WTC11 (cell line): ENCODE measurements around the gene SLC12A6. TPM values are rescaled to one million over a fixed set of nuclear protein-coding genes. Genes with fewer than 3 reads are reported as not detected.

Experiments used
- ATAC-seq: fragments of 200-7000 bp; cut with Tn5 transposase; 2 replicates; pipeline ENCODE4 v1.10.0; 2021; ENCODE audit warnings: mild to moderate bottlenecking, moderate library complexity
- CTCF ChIA-PET: fragments of 300-600 bp; sonication (Branson Sonifier 250); formaldehyde crosslinking; loops from one replicate; lab custom pipeline; 2021; ENCODE audit warnings: antibody characterized with exemption; lab: Charles Lee
- POLR2A ChIA-PET: fragments of 350-600 bp; sonication (Branson Sonifier 250); formaldehyde crosslinking; loops from one replicate; lab custom pipeline; 2021; ENCODE audit warnings: antibody characterized with exemption; lab: Charles Lee
- DNase-seq: peaks from one replicate; pipeline ENCODE4 v3.0.0; 2021; ENCODE audit warnings: low spot score
- H3K27ac Mint-ChIP-seq: 2 replicates; pipeline ENCODE4 v1.8.0; 2021; ENCODE audit warnings: mixed read lengths
- H3K27me3 Mint-ChIP-seq: 2 replicates; pipeline ENCODE4 v1.8.0; 2021; ENCODE audit warnings: low read depth, mild to moderate bottlenecking, moderate library complexity, mixed read lengths
- H3K36me3 Mint-ChIP-seq: 2 replicates; pipeline ENCODE4 v1.8.0; 2021; ENCODE audit warnings: mixed read lengths
- H3K4me1 Mint-ChIP-seq: 2 replicates; pipeline ENCODE4 v1.8.0; 2022; ENCODE audit warnings: mixed read lengths
- H3K4me3 Mint-ChIP-seq: 2 replicates; pipeline ENCODE4 v1.8.0; 2021; ENCODE audit warnings: mild to moderate bottlenecking, moderate library complexity, mixed read lengths
- H3K9me3 Mint-ChIP-seq: 2 replicates; pipeline ENCODE4 v1.8.0; 2021; ENCODE audit warnings: mixed read lengths
- ATF1 ChIP-seq: sonication (generic); formaldehyde crosslinking; IDR thresholded peaks from 2 replicates; pipeline ENCODE4 v1.8.1; 2023; ENCODE audit warnings: mild to moderate bottlenecking, moderate library complexity, missing genetic modification reagents
- CBFB ChIP-seq: sonication (generic); formaldehyde crosslinking; IDR thresholded peaks from 2 replicates; pipeline ENCODE4 v1.8.1; 2022; ENCODE audit warnings: mild to moderate bottlenecking, low read depth, missing genetic modification reagents
- E2F4 ChIP-seq: sonication (generic); formaldehyde crosslinking; IDR thresholded peaks from 2 replicates; pipeline ENCODE4 v1.8.1; 2022; ENCODE audit warnings: low read depth, mild to moderate bottlenecking, moderate library complexity, missing genetic modification reagents, borderline replicate concordance
- ESRRA ChIP-seq: sonication (generic); formaldehyde crosslinking; IDR thresholded peaks from 2 replicates; pipeline ENCODE4 v1.8.1; 2022; ENCODE audit warnings: mild to moderate bottlenecking, missing genetic modification reagents, borderline replicate concordance
- IRF2 ChIP-seq: sonication (generic); formaldehyde crosslinking; IDR thresholded peaks from 2 replicates; pipeline ENCODE4 v1.8.0; 2022; ENCODE audit warnings: low read depth, missing genetic modification reagents, borderline replicate concordance
- MYBL2 ChIP-seq: sonication (generic); formaldehyde crosslinking; IDR thresholded peaks from 2 replicates; pipeline ENCODE4 v1.8.1; 2023; ENCODE audit warnings: mild to moderate bottlenecking, moderate library complexity, missing genetic modification reagents
- NFATC4 ChIP-seq: fragments of 250-450 bp; sonication (Bioruptor Pico); IDR thresholded peaks from 2 replicates; pipeline ENCODE4 v1.9.0; 2021; ENCODE audit warnings: mild to moderate bottlenecking
- NFE2L1 ChIP-seq: sonication (generic); formaldehyde crosslinking; IDR thresholded peaks from 2 replicates; pipeline ENCODE4 v1.8.1; 2023; ENCODE audit warnings: missing genetic modification reagents
- PRDM15 ChIP-seq: sonication (generic); formaldehyde crosslinking; IDR thresholded peaks from 2 replicates; pipeline ENCODE4 v1.8.0; 2022; ENCODE audit warnings: missing genetic modification reagents
- TEAD1 ChIP-seq: sonication (generic); formaldehyde crosslinking; IDR thresholded peaks from 2 replicates; pipeline ENCODE4 v1.8.0; 2022; ENCODE audit warnings: mild to moderate bottlenecking, missing genetic modification reagents
- ZNF219 ChIP-seq: sonication (generic); formaldehyde crosslinking; IDR thresholded peaks from 2 replicates; pipeline ENCODE4 v1.8.0; 2023; ENCODE audit warnings: missing genetic modification reagents, mild to moderate bottlenecking, borderline replicate concordance
- ZNF416 ChIP-seq: fragments of 250-450 bp; sonication (Bioruptor Pico); IDR thresholded peaks from 2 replicates; pipeline ENCODE4 v1.9.0; 2021; ENCODE audit warnings: mild to moderate bottlenecking, inconsistent platforms
- total RNA-seq: library from RNA; stranded (reverse); gene quantifications from 3 replicates; pipeline ENCODE4 v1.2.3, GENCODE V29; 2021
- TF ChIP-seq, protein P1 (sequence below): sonication (generic); formaldehyde crosslinking; IDR thresholded peaks from 2 replicates; pipeline ENCODE4 v1.8.0; 2023; ENCODE audit warnings: mild to moderate bottlenecking, missing genetic modification reagents
- TF ChIP-seq, protein P2 (sequence below): sonication (generic); formaldehyde crosslinking; IDR thresholded peaks from 2 replicates; pipeline ENCODE4 v1.8.1; 2022; ENCODE audit warnings: missing genetic modification reagents, borderline replicate concordance
- TF ChIP-seq, protein P3 (sequence below): sonication (generic); formaldehyde crosslinking; IDR thresholded peaks from 2 replicates; pipeline ENCODE4 v1.8.1; 2023; ENCODE audit warnings: mild to moderate bottlenecking, missing genetic modification reagents, borderline replicate concordance
- TF ChIP-seq, protein P4 (sequence below): sonication (generic); formaldehyde crosslinking; IDR thresholded peaks from 2 replicates; pipeline ENCODE4 v1.8.0; 2022; ENCODE audit warnings: mild to moderate bottlenecking, missing genetic modification reagents

Gene SLC12A6
- total RNA-seq, 1 experiment from 2014 or later: 16.2 TPM

GRCh38 chr15:34246276-34246976, 91.2 kb downstream of the SLC12A6 start:
- no peaks in the 10 kb centered on the region for H3K27me3 Mint-ChIP-seq
- ChIA-PET CTCF (interaction anchor here (1.0 to 1.2 kb wide), 2 partner anchors 112 to 137 kb away, joined by 3 read pairs; no protein-coding TSS in a partner anchor), POLR2A (no interaction called here)
- no peak for DNase-seq
- TF ChIP-seq ATF1 (no peak), PRDM15 (no peak)
- ATAC-seq: no peak
- peak overlapping the region; percentile 73; the same call in 1 of the 2 replicates for H3K27ac Mint-ChIP-seq
- H3K36me3 Mint-ChIP-seq: no peaks in the 10 kb centered on the region
- H3K4me1 Mint-ChIP-seq: no peaks in the 10 kb centered on the region
- no peaks in the 10 kb centered on the region for H3K9me3 Mint-ChIP-seq
- no peak overlapping the region for H3K4me3 Mint-ChIP-seq

- Mint-ChIP-seq H3K4me1 (peaks cover 11% of the 10 kb centered on the region), H3K27ac (no peak overlapping the region), H3K27me3 (no peaks in the 10 kb centered on the region), H3K36me3 (no peaks in the 10 kb centered on the region), H3K9me3 (no peaks in the 10 kb centered on the region), H3K4me3 (no peak overlapping the region)
- DNase-seq: no peak
- ChIA-PET CTCF (interaction anchor here (0.9 to 1.8 kb wide), 4 partner anchors 115 to 368 kb away, joined by 3 to 4 read pairs (median 4); no protein-coding TSS in a partner anchor), POLR2A (no interaction called here)
- TF ChIP-seq ZNF416: no peak
- no peak for TF ChIP-seq IRF2 (CRISPR knock-in tag)
- TF ChIP-seq NFE2L1: no peak
- TF ChIP-seq NFATC4: no peak
- TF ChIP-seq, protein P1, sequence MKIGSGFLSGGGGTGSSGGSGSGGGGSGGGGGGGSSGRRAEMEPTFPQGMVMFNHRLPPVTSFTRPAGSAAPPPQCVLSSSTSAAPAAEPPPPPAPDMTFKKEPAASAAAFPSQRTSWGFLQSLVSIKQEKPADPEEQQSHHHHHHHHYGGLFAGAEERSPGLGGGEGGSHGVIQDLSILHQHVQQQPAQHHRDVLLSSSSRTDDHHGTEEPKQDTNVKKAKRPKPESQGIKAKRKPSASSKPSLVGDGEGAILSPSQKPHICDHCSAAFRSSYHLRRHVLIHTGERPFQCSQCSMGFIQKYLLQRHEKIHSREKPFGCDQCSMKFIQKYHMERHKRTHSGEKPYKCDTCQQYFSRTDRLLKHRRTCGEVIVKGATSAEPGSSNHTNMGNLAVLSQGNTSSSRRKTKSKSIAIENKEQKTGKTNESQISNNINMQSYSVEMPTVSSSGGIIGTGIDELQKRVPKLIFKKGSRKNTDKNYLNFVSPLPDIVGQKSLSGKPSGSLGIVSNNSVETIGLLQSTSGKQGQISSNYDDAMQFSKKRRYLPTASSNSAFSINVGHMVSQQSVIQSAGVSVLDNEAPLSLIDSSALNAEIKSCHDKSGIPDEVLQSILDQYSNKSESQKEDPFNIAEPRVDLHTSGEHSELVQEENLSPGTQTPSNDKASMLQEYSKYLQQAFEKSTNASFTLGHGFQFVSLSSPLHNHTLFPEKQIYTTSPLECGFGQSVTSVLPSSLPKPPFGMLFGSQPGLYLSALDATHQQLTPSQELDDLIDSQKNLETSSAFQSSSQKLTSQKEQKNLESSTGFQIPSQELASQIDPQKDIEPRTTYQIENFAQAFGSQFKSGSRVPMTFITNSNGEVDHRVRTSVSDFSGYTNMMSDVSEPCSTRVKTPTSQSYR (CRISPR knock-in tag): no peak
- ATAC-seq: no peak
Measured at GRCh38 chr15:34243226-34243625, 94.4 kb downstream of the SLC12A6 start.

- H3K9me3 Mint-ChIP-seq: no peaks in the 10 kb centered on the region
- DNase-seq (no peak), ATAC-seq (no peak)
- H3K27ac Mint-ChIP-seq: no peak overlapping the region
- no peaks in the 10 kb centered on the region for H3K36me3 Mint-ChIP-seq
- peaks cover 11% of the 10 kb centered on the region for H3K4me1 Mint-ChIP-seq
- ChIA-PET POLR2A (no interaction called here), CTCF (interaction anchor here (0.8 to 2.2 kb wide), 6 partner anchors 20 to 346 kb away, joined by 3 to 8 read pairs (median 4); partner anchors contain the start of gene SLC12A6)
- no peak overlapping the region for H3K4me3 Mint-ChIP-seq
- H3K27me3 Mint-ChIP-seq: no peaks in the 10 kb centered on the region
- TF ChIP-seq ATF1: no peak
- TF ChIP-seq, protein P2, sequence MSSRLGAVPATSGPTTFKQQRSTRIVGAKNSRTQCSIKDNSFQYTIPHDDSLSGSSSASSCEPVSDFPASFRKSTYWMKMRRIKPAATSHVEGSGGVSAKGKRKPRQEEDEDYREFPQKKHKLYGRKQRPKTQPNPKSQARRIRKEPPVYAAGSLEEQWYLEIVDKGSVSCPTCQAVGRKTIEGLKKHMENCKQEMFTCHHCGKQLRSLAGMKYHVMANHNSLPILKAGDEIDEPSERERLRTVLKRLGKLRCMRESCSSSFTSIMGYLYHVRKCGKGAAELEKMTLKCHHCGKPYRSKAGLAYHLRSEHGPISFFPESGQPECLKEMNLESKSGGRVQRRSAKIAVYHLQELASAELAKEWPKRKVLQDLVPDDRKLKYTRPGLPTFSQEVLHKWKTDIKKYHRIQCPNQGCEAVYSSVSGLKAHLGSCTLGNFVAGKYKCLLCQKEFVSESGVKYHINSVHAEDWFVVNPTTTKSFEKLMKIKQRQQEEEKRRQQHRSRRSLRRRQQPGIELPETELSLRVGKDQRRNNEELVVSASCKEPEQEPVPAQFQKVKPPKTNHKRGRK (CRISPR knock-in tag): no peak
- TF ChIP-seq TEAD1 (CRISPR knock-in tag): no peak
- TF ChIP-seq CBFB: no peak
- no peak for TF ChIP-seq E2F4 (CRISPR knock-in tag)
- TF ChIP-seq, protein P3, sequence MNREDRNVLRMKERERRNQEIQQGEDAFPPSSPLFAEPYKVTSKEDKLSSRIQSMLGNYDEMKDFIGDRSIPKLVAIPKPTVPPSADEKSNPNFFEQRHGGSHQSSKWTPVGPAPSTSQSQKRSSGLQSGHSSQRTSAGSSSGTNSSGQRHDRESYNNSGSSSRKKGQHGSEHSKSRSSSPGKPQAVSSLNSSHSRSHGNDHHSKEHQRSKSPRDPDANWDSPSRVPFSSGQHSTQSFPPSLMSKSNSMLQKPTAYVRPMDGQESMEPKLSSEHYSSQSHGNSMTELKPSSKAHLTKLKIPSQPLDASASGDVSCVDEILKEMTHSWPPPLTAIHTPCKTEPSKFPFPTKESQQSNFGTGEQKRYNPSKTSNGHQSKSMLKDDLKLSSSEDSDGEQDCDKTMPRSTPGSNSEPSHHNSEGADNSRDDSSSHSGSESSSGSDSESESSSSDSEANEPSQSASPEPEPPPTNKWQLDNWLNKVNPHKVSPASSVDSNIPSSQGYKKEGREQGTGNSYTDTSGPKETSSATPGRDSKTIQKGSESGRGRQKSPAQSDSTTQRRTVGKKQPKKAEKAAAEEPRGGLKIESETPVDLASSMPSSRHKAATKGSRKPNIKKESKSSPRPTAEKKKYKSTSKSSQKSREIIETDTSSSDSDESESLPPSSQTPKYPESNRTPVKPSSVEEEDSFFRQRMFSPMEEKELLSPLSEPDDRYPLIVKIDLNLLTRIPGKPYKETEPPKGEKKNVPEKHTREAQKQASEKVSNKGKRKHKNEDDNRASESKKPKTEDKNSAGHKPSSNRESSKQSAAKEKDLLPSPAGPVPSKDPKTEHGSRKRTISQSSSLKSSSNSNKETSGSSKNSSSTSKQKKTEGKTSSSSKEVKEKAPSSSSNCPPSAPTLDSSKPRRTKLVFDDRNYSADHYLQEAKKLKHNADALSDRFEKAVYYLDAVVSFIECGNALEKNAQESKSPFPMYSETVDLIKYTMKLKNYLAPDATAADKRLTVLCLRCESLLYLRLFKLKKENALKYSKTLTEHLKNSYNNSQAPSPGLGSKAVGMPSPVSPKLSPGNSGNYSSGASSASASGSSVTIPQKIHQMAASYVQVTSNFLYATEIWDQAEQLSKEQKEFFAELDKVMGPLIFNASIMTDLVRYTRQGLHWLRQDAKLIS (CRISPR knock-in tag): no peak
- TF ChIP-seq ZNF219 (CRISPR knock-in tag): no peak
- TF ChIP-seq, protein P4, sequence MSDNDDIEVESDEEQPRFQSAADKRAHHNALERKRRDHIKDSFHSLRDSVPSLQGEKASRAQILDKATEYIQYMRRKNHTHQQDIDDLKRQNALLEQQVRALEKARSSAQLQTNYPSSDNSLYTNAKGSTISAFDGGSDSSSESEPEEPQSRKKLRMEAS (CRISPR knock-in tag): no peak
- no peak for TF ChIP-seq ESRRA (CRISPR knock-in tag)
- TF ChIP-seq MYBL2 (CRISPR knock-in tag): no peak
Measured at GRCh38 chr15:34242331-34242710, 95.3 kb downstream of the SLC12A6 start.
